Measurements from ENCODE around the gene CAVIN4. TPM values are rescaled to one million over a fixed set of nuclear protein-coding genes. Genes with fewer than 3 reads are reported as not detected.
A peak's percentile ranks its signal among the peaks of the same experiment; 100 is the strongest.

CAVIN4 gene
- total RNA-seq, 1 experiment from 2014 or later = 0.95 TPM

- peak; percentile 68 for DNase-seq
- H3K27me3 ChIP-seq (ENCODE audit: low read length) = no peaks in the 10 kb centered on the region
- no peaks in the 10 kb centered on the region for H3K79me2 ChIP-seq (ENCODE audit: low read length)
- H3K27ac ChIP-seq (ENCODE audit: low read length) = peak overlapping the region; percentile 27
- H3K4me2 ChIP-seq (ENCODE audit: low read length) = peak overlapping the region; percentile 27
- no peak overlapping the region for H3K4me3 ChIP-seq (ENCODE audit: low read length)
- BruUV-seq (replicated peaks) = no TSS peak
- H4K20me1 ChIP-seq (ENCODE audit: low read length) = no peaks in the 10 kb centered on the region
- H3F3A ChIP-seq (ENCODE audit: low read length, unreplicated experiment) = no peaks in the 10 kb centered on the region
- H2AFZ ChIP-seq (ENCODE audit: low read length) = no peak overlapping the region
- POLR2A ChIA-PET (ENCODE audit: unreplicated experiment) = no interaction called here
- CTCF ChIA-PET = interaction anchor here (1.0 kb wide), 1 partner anchor 26 kb away, joined by 3 read pairs; no protein-coding TSS in a partner anchor
- peak; percentile 97 for ATAC-seq
- no peak for TF ChIP-seq EZH2phosphoT487 (IDR thresholded peaks at IDR 0.05; ENCODE audit: borderline replicate concordance, low read length)
- TF ChIP-seq, protein P1, sequence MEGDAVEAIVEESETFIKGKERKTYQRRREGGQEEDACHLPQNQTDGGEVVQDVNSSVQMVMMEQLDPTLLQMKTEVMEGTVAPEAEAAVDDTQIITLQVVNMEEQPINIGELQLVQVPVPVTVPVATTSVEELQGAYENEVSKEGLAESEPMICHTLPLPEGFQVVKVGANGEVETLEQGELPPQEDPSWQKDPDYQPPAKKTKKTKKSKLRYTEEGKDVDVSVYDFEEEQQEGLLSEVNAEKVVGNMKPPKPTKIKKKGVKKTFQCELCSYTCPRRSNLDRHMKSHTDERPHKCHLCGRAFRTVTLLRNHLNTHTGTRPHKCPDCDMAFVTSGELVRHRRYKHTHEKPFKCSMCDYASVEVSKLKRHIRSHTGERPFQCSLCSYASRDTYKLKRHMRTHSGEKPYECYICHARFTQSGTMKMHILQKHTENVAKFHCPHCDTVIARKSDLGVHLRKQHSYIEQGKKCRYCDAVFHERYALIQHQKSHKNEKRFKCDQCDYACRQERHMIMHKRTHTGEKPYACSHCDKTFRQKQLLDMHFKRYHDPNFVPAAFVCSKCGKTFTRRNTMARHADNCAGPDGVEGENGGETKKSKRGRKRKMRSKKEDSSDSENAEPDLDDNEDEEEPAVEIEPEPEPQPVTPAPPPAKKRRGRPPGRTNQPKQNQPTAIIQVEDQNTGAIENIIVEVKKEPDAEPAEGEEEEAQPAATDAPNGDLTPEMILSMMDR (conservative IDR thresholded peaks at IDR 0.05; ENCODE audit: low read depth, low read length) = no peak
- no peaks in the 10 kb centered on the region for H3K9me3 ChIP-seq (ENCODE audit: low read length)
- no peaks in the 10 kb centered on the region for H3K36me3 ChIP-seq (ENCODE audit: low read depth, low read length)
- no peaks in the 10 kb centered on the region for H3K9me2 ChIP-seq (replicated peaks; ENCODE audit: low read length)
- intact Hi-C loops (cut with micrococcal nuclease) = no loop called here
- H3K9ac ChIP-seq (ENCODE audit: low read length) = no peak overlapping the region
- H3K4me1 ChIP-seq (ENCODE audit: insufficient read depth, low read length) = peaks cover 20% of the 10 kb centered on the region
Measured at GRCh38 chr9:100575765-100576386, 2.0 kb upstream of the CAVIN4 start.

- H3K4me1 ChIP-seq (ENCODE audit: insufficient read depth, low read length) = peaks cover 20% of the 10 kb centered on the region
- H3K79me2 ChIP-seq (ENCODE audit: low read length) = no peaks in the 10 kb centered on the region
- no peak for ATAC-seq
- no peak overlapping the region for H3K4me3 ChIP-seq (ENCODE audit: low read length)
- no peak overlapping the region for H3K9ac ChIP-seq (ENCODE audit: low read length)
- no TSS peak for BruUV-seq (replicated peaks)
- ChIA-PET POLR2A (ENCODE audit: unreplicated experiment) (no interaction called here), CTCF (no interaction called here)
- H2AFZ ChIP-seq (ENCODE audit: low read length) = no peak overlapping the region
- no peaks in the 10 kb centered on the region for H3K9me3 ChIP-seq (ENCODE audit: low read length)
- H3K4me2 ChIP-seq (ENCODE audit: low read length) = no peak overlapping the region
- H3F3A ChIP-seq (ENCODE audit: low read length, unreplicated experiment) = no peaks in the 10 kb centered on the region
- intact Hi-C loops (cut with micrococcal nuclease) = no loop called here
- H4K20me1 ChIP-seq (ENCODE audit: low read length) = no peaks in the 10 kb centered on the region
- DNase-seq = no peak
- H3K36me3 ChIP-seq (ENCODE audit: low read depth, low read length) = no peaks in the 10 kb centered on the region
- no peaks in the 10 kb centered on the region for H3K9me2 ChIP-seq (replicated peaks; ENCODE audit: low read length)
- H3K27ac ChIP-seq (ENCODE audit: low read length) = no peak overlapping the region
- H3K27me3 ChIP-seq (ENCODE audit: low read length) = no peaks in the 10 kb centered on the region
- TF ChIP-seq, protein P1 (conservative IDR thresholded peaks at IDR 0.05; ENCODE audit: low read depth, low read length) = no peak
Measured at GRCh38 chr9:100578610-100579009, 731 bp downstream of the CAVIN4 start.

- H4K20me1 ChIP-seq (ENCODE audit: low read length) = no peaks in the 10 kb centered on the region
- no peak overlapping the region for H2AFZ ChIP-seq (ENCODE audit: low read length)
- H3K4me2 ChIP-seq (ENCODE audit: low read length) = no peak overlapping the region
- TF ChIP-seq EZH2phosphoT487 (IDR thresholded peaks at IDR 0.05; ENCODE audit: borderline replicate concordance, low read length) = no peak
- no peak for TF ChIP-seq EZH2 (IDR thresholded peaks at IDR 0.05; ENCODE audit: low read length, unreplicated experiment)
- peaks cover 20% of the 10 kb centered on the region for H3K4me1 ChIP-seq (ENCODE audit: insufficient read depth, low read length)
- H3K9me2 ChIP-seq (replicated peaks; ENCODE audit: low read length) = no peaks in the 10 kb centered on the region
- no peak overlapping the region for H3K9ac ChIP-seq (ENCODE audit: low read length)
- ChIA-PET CTCF (no interaction called here), POLR2A (ENCODE audit: unreplicated experiment) (no interaction called here)
- H3K79me2 ChIP-seq (ENCODE audit: low read length) = no peaks in the 10 kb centered on the region
- no peaks in the 10 kb centered on the region for H3K9me3 ChIP-seq (ENCODE audit: low read length)
- no peak for DNase-seq
- H3K4me3 ChIP-seq (ENCODE audit: low read length) = no peak overlapping the region
- intact Hi-C loops (cut with micrococcal nuclease) = no loop called here
- no peak overlapping the region for H3K27ac ChIP-seq (ENCODE audit: low read length)
- no peaks in the 10 kb centered on the region for H3K27me3 ChIP-seq (ENCODE audit: low read length)
- no peaks in the 10 kb centered on the region for H3K36me3 ChIP-seq (ENCODE audit: low read depth, low read length)
- ATAC-seq = no peak
- no TSS peak for BruUV-seq (replicated peaks)
- no peaks in the 10 kb centered on the region for H3F3A ChIP-seq (ENCODE audit: low read length, unreplicated experiment)
Measured at GRCh38 chr9:100579665-100580064, 1.8 kb downstream of the CAVIN4 start.
